HG03139 (cell line): ENCODE results near the gene ACSM6.
A peak's percentile ranks its signal among the peaks of the same experiment; 100 is the strongest.
"Not testable (repeated sequence)": the region's sequence is repeated elsewhere in the genome, so short reads cannot be mapped to it uniquely, and the experiment has no call there.

Source experiments
- ATAC-seq: cut with Tn5 transposase; IDR thresholded peaks from one replicate; pipeline ENCODE4 v1.9.1; 2021; ENCODE audit not compliant: unreplicated experiment

The ACSM6 gene

GRCh38 chr10:95214793-95215192 is 20.8 kb downstream of the ACSM6 start:
- peak; percentile 68 for ATAC-seq

- ATAC-seq = no peak
Measured at GRCh38 chr10:95217476-95217875, 23.4 kb downstream of the ACSM6 start.

- ATAC-seq = no peak
Measured at GRCh38 chr10:95220539-95220938, 26.5 kb downstream of the ACSM6 start.

- ATAC-seq = no peak
Measured at GRCh38 chr10:95221124-95221523, 27.1 kb downstream of the ACSM6 start.

DNA sequence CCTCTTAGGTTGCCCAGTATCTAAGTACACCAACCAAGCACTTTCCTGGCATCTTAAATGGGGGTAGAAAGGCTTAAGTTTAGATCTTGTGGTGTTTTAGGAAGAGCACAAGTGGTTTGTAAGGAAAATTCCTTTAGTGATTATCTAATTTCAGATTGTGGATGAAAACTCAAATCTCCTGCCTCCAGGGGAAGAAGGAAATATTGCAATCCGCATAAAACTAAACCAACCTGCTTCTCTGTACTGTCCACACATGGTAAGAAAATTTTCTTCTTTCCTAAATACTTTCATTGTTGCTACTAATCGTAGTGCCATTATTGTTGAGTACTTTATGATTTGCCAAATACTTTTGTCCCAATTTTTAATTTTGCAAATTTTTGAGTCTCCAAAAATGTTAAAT is 31.1 kb downstream of the ACSM6 start:
- no peak for ATAC-seq

DNA sequence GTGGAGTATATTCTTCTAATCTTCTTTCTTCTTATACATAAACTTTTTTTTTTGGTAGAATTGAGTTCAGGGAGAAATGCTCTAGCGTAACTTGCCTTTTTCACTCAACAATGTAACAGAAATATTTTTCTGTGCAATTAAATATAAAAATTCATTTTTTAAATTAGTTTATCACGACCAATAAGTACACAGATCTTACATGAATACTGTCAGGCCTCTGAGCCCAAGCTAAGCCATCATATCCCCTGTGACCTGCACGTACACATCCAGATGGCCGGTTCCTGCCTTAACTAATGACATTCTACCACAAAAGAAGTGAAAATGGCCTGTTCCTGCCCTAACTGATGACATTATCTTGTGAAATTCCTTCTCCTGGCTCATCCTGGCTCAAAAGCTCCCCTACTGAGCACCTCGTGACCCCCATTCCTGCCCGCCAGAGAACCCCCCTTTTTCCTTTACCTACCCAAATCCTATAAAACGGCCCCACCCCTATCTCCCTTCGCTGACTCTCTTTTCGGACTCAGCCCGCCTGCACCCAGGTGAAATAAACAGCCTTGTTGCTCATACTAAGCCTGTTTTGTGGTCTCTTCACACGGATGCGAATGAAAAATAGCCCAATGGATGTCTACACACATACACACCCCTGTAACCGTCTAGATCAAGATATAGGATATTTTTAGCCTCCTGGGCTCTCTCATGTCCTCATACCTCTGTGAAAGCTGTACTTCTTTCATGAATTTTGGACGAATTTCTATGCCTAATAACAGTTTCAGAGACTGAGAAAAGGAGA is 35.1 kb downstream of the ACSM6 start:
- ATAC-seq = not testable (repeated sequence)

DNA sequence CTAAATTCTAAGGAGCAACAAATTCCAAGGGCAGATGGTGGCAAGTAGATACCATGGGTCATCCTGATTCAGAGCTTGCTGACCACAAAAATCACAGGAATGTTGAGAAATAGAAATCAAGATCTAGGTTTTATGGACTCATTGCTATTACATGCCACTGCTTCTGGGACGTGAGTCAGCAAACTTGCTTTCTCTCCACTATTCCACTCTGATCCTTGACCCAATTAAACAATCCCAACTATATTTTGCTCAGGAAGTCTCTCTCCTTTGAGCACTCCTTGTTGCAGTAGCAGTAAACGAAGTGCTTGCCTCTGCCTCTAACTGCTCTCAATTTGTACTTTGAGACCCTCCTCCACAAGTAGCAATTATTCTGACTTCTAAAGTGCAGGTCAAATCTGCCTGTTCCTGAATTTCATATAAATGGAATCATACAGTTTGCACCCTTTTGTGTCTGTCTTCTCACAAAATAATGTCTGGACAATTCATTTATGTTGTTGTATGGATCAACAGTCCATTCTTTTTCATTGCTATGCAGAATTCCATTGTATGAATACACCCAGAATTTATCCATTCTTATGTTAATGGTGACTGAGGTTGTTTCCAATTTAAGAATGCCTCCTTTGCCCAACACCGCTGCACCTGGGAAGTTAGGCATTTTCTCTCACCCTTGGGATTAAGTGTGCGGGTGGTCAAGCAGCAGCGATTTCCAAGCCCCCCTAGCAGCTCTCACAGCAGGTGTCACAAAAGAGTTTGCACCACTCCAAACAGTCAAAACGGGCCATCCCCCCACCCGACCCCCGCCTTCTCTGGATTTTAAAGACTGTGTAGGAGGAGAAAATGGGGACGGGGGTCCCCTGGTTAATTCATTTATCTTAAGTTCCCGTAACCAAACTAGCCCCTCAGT is 35.9 kb downstream of the ACSM6 start:
- no peak for ATAC-seq

- peak; percentile 54 for ATAC-seq
Measured at GRCh38 chr10:95230677-95231586, 36.9 kb downstream of the ACSM6 start.

GRCh38 chr10:95233377-95234034 is 39.5 kb downstream of the ACSM6 start:
- no peak for ATAC-seq

- ATAC-seq = no peak
Measured at GRCh38 chr10:95234951-95235350, 40.9 kb downstream of the ACSM6 start.

DNA sequence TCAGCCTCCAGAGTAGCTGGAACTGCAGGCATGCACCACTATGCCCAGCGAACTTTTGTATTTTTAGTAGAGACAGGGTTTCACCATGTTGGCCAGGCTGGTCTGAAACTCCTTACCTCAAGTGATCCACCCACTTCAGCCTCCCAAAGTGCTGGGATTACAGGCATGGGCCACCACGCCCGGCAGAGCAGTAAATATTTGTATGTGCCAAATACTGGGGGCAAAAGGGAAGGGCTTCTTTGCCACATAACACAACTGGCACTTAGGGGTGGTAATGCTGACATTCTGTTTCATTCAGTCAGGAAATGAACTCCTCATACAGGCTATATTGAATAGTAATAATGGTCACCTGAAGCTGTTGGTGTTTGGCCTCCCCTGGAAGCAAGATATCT is 41.6 kb downstream of the ACSM6 start:
- no peak for ATAC-seq

DNA sequence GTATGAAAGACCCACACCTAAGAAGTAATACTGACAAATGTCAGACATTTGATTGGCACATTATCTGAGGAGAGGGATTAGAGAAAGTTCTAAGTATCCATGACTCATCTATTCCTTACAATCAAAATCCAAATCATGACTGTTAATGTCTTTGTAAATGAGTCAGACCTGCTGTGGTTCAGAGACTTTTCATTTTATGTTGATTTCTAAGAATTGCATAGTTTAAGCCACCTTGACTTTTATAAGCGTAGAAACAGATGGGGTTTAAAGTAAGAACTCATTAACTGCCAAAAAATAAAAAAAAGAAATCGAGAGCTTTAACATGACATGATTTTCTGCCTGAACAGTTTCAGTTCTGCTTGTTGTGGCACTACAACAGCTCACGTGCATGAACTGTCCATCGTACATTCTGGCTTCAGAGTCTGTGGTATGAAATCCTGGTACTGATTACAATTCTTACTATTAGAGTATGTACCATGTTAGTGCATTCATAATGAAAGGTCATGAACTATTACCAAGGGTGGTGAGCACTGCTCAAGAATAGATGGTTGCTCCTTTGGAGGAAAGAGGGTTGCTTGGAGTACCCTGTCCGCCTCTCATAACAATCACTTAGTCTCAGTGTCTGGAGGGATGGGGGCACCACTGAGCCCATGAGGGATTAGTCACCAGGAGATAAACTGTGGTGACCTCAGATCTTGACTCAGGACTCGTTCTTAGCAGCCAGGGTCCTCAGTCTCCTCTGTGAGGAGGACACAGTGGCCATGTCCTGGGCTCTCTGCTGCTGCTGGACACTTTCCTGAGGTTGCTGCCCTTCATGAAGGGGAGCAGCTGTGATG is 42.2 kb downstream of the ACSM6 start:
- ATAC-seq = peak; percentile 95

GRCh38 chr10:95237376-95238170 is 43.5 kb downstream of the ACSM6 start:
- ATAC-seq = no peak

DNA sequence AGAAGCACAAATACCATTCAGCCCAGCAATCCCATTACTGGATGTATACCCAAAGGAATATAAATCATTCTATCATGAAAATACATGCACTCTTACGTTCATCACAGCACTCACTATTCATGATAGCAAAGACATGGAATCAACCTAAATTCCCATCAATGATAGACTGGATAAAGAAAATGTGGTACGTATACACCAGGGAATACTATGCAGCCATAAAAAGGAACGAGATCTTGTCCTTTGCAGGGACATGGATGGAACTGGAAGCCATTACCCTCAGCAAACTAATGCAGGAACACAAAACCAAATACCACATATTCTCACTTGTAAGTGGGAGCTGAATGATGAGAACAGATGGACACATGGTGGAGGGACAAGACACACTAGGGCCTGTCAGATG is 46.1 kb downstream of the ACSM6 start:
- not testable (repeated sequence) for ATAC-seq

- ATAC-seq = no peak
Measured at GRCh38 chr10:95240811-95241210, 46.8 kb downstream of the ACSM6 start.

GRCh38 chr10:95241533-95241932 is 47.5 kb downstream of the ACSM6 start:
- ATAC-seq = no peak

DNA sequence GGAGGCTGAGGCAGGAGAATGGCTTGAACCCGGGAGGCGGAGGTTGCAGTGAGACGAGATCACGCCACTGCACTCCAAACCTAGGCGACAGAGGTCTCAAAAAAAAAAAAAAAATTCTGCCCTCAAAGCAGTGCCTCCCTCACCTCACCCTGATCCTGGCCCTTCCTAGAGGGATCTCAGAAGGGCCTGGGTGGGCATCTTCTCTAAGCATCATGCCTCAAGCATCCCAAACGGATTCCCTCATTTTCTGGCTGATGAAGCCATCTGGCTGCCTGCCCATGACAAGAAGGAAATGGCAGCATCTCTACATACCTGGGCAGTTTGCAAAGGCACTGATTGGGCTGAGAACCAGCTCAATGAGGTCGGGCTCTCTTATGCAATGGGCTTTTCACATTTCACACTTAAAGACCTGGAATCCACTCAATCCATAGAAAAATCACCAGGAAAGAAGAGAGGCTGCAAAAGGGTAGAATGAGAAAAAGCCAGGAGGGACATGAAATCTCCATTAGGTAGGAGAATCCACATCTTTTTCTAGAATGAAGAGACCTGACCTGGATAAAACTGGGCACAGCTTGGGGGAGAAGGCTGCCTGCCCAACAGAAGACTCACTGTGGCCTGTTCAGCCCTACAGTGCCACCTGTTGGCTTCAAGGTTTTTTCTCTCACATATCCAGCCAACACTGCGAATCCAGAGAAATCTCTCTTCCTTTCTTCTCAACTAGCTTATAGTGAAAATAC is 48.7 kb downstream of the ACSM6 start:
- no peak for ATAC-seq

DNA sequence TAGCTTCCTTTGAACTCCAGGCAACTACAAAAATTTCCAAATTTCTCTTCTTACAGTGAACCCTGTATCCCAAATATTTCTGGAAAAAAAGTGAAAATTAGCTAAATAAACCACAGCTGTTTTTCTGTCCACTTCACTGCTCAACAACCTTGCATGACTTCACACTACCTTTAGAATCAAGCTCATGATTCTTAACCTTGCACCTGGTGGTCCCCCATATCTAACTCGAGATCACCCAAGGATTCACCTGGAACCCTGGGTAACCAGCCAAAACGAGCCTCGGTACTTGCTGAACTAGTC is 49.2 kb downstream of the ACSM6 start:
- ATAC-seq = no peak
